KMS-11 (cell line): ENCODE results near the gene HDAC3.

ENCODE experiments used
- H2AFZ ChIP-seq: fragments of 200-600 bp; sonication (generic); 2 replicates; pipeline ENCODE4 v1.6.1; 2016; ENCODE audit warnings: antibody characterized with exemption, mixed run types, low read depth
- H3K27ac ChIP-seq: fragments of 200-600 bp; sonication (generic); 2 replicates; pipeline ENCODE4 v1.6.1; 2016; ENCODE audit warnings: mild to moderate bottlenecking, mixed run types
- H3K27me3 ChIP-seq: fragments of 200-600 bp; sonication (generic); 2 replicates; pipeline ENCODE4 v1.6.1; 2017; ENCODE audit warnings: mild to moderate bottlenecking, low read depth, mixed run types, moderate library complexity; ENCODE audit not compliant: insufficient read depth
- H3K36me3 ChIP-seq: fragments of 200-600 bp; sonication (generic); 2 replicates; pipeline ENCODE4 v1.6.1; 2017; ENCODE audit warnings: mild to moderate bottlenecking, mixed run types; ENCODE audit not compliant: insufficient read depth
- H3K4me1 ChIP-seq: fragments of 200-600 bp; sonication (generic); 2 replicates; pipeline ENCODE4 v1.6.1; 2016; ENCODE audit warnings: mild to moderate bottlenecking, low read depth, mixed run types; ENCODE audit not compliant: poor library complexity, severe bottlenecking
- H3K4me2 ChIP-seq: fragments of 200-600 bp; sonication (generic); 2 replicates; pipeline ENCODE4 v1.7.0; 2016; ENCODE audit warnings: mild to moderate bottlenecking, mixed run types
- H3K4me3 ChIP-seq: fragments of 200-600 bp; sonication (generic); IDR thresholded peaks from 2 replicates; pipeline ENCODE4 v1.6.1; 2017; ENCODE audit warnings: low read depth, low read length, mixed read lengths; ENCODE audit not compliant: insufficient read depth
- H3K79me2 ChIP-seq: fragments of 200-600 bp; sonication (generic); 2 replicates; pipeline ENCODE4 v1.6.1; 2016; ENCODE audit warnings: low read depth, mixed run types; ENCODE audit not compliant: insufficient read depth
- H3K9ac ChIP-seq: fragments of 200-600 bp; sonication (generic); 2 replicates; pipeline ENCODE4 v1.6.1; 2016; ENCODE audit warnings: mild to moderate bottlenecking, mixed run types
- H4K20me1 ChIP-seq: fragments of 200-600 bp; sonication (generic); 2 replicates; pipeline ENCODE4 v1.6.1; 2016; ENCODE audit warnings: mild to moderate bottlenecking, mixed run types; ENCODE audit not compliant: insufficient read depth
- CTCF ChIP-seq: fragments of 200-600 bp; sonication (generic); conservative IDR thresholded peaks from 2 replicates; pipeline ENCODE4 v1.6.1; 2017; ENCODE audit warnings: low read depth, mild to moderate bottlenecking, antibody characterized with exemption, low read length, moderate library complexity, mixed read lengths

HDAC3 gene

DNA sequence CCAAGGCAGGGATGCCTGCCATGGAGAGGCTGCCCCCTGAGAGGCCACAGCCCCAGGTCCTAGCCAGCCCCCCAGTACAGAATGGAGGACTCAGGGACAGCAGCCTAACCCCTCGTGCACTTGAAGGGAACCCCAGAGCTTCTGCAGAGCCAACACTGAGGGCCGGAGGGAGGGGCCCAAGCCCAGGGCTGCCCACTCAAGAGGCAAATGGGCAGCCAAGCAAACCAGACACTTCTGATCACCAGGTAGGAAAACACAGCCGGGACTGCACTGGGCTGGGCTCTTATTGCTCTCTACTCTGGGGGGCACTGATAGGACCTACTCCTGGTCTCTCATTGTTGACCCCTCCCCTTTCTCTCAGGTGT is 3.4 kb upstream of the HDAC3 start:
- Histone ChIP-seq H3K4me1 (peaks cover 20% of the 10 kb centered on the region), H3K4me3 (no peak overlapping the region), H3K27me3 (no peaks in the 10 kb centered on the region), H3K27ac (no peak overlapping the region), H3K36me3 (no peaks in the 10 kb centered on the region), H3K79me2 (peaks cover 12% of the 10 kb centered on the region), H3K4me2 (no peak overlapping the region), H3K9ac (no peak overlapping the region), H4K20me1 (no peaks in the 10 kb centered on the region), H2AFZ (no peak overlapping the region)
- TF ChIP-seq CTCF, result no peak

GRCh38 chr5:141639357-141640050 is 2.9 kb upstream of the HDAC3 start:
- no peak overlapping the region for H3K9ac ChIP-seq
- TF ChIP-seq CTCF, result no peak
- no peaks in the 10 kb centered on the region for H3K36me3 ChIP-seq
- no peak overlapping the region for H3K4me2 ChIP-seq
- H3K27me3 ChIP-seq, result no peaks in the 10 kb centered on the region
- peaks cover 24% of the 10 kb centered on the region for H3K4me1 ChIP-seq
- peaks cover 14% of the 10 kb centered on the region for H3K79me2 ChIP-seq
- H4K20me1 ChIP-seq, result no peaks in the 10 kb centered on the region
- H3K27ac ChIP-seq, result no peak overlapping the region
- H3K4me3 ChIP-seq, result no peak overlapping the region
- no peak overlapping the region for H2AFZ ChIP-seq

GRCh38 chr5:141638771-141639170 is 2.1 kb upstream of the HDAC3 start:
- Histone ChIP-seq H3K4me2 (no peak overlapping the region), H4K20me1 (no peaks in the 10 kb centered on the region), H2AFZ (no peak overlapping the region), H3K4me1 (peaks cover 31% of the 10 kb centered on the region), H3K4me3 (no peak overlapping the region), H3K36me3 (no peaks in the 10 kb centered on the region), H3K9ac (no peak overlapping the region), H3K79me2 (peaks cover 14% of the 10 kb centered on the region), H3K27ac (no peak overlapping the region), H3K27me3 (no peaks in the 10 kb centered on the region)
- TF ChIP-seq CTCF, result no peak

DNA sequence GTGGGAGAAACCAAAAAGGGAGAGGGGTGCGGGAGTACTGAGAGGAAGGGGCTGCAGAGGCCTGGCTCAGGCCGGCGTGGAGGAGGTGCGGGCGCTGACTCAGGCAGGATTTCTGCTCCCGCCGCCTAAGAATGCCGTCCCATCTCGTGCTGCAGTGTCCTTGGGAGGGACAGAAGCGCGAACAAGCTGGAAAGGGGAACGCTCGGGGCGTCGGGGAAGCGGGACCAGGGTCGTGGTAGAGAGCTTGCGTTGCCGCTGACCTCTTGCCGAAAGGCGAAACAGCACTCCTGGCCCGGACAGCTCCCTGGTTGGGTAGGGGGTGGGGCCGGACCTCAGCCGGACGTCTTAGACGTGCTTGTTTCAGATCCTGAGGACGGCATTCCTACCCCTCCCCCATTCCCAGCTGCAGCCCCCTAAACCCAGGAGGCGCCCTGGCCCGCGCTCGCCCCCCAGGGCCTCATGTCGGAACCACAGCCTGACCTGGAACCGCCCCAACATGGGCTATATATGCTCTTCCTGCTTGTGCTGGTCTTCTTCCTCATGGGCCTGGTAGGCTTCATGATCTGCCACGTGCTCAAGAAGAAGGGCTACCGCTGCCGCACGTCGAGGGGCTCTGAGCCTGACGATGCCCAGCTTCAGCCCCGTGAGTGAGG is 1.2 kb upstream of the HDAC3 start:
- peak overlapping the region; percentile 98 for H2AFZ ChIP-seq
- peak overlapping the region; percentile 77 for H3K4me2 ChIP-seq
- H3K9ac ChIP-seq, result no peak overlapping the region
- H3K27me3 ChIP-seq, result no peaks in the 10 kb centered on the region
- H3K4me1 ChIP-seq, result peaks cover 31% of the 10 kb centered on the region
- peaks cover 14% of the 10 kb centered on the region for H3K79me2 ChIP-seq
- H3K36me3 ChIP-seq, result no peaks in the 10 kb centered on the region
- no peak for TF ChIP-seq CTCF
- no peak overlapping the region for H3K4me3 ChIP-seq
- H3K27ac ChIP-seq, result no peak overlapping the region
- H4K20me1 ChIP-seq, result no peaks in the 10 kb centered on the region
